ENCODE data around the gene MXRA5.
"Not testable (repeated sequence)": the region's sequence is repeated elsewhere in the genome, so short reads cannot be mapped to it uniquely, and the experiment has no call there.

Gene MXRA5

DNA sequence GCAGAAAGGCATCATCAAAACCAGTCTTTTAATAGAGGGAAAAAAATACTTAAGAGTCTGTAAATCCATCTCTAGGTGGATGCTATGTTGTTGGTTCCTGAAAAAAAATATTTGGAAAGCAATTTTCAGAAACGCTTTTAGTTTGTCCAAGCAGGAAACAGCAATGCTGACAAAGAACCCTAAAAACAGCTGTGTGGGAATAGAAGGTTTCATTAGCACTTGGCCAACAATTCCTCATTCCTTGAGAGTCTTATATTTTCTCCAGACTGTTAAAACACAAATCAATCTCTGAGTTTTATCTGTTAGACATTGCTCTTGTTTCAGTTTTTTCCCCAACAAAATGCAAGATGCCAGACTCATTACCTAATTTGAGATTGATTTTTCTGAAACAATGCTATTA lies 6.4 kb downstream of the MXRA5 start:
- DNase-seq (ENCODE audit: extremely low spot score, insufficient read length, low read depth) (no peak), FAIRE-seq (no peak)

DNA sequence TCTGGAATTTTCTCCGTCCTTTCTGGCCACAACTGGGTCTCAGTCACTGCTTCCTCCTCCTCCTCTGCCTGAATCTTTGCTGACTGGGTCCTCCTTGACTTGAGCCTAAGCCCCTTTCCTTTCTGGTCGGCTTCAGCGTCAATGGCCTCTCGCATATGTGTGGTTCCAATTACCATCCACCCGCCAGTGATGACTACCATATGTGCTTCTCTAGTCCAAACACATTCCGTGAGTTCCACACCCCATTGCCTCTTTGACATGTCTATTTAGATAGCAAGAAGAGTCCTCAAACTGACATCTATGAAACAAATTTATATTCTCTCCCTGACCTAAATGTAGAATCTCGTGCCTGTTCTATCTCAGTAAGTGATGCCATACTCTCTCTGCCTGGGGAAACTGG lies 19.8 kb downstream of the MXRA5 start:
- no peak for FAIRE-seq
- DNase-seq (ENCODE audit: extremely low spot score, insufficient read length, low read depth): no peak

DNA sequence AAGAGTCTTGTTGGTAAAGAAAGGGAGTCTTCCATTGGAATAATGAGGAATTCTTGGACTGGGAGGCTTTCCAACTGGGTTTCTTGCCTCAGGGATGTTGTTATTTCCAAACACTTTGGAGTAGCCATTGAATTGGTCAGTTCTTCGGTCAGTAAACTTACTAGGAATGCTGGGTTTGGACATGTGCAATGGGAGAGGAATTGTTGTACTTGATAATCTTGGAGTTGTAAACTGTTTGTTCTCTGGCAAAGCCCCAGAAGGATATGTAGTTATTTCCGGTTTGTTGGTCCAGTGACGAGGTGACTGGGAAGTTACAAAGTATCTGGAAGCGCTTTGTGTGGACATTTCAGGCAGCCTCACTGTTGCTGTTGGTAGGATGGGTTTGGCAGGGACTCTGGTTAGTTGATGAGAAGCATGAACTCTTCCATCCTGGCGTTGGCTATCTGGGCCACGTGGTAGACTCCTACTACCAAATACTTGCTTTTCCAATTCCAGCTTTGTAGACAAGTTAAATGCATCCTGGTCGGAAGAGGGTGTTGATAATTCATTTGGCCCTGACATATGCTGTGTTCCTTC lies 25.9 kb downstream of the MXRA5 start:
- FAIRE-seq (no peak), DNase-seq (ENCODE audit: extremely low spot score, insufficient read length, low read depth) (no peak)

DNA sequence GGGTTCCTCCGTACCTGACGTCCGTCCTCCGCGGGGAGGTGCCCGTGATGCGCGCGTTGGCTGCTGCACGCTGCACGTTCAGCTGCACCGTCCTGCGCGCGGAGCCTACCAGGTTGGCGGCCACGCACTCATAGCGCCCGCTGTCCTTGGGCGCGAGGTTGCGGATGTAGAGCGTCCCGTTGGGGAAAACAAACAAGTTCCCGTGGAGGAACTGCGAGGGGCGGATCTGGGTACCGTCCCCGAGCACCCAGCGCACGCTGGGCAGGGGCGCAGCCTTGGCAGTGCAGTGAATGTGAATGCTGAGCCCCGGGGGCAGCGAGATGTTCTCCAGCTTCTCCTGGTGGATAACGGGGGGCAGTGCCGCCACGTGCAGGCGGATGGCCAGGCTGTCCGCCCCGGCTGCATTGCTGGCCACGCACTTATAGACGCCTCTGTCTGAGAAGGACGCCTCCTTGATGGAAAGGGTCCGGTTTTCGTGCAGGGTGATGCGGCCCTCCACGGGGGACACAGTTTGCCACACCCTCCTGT lies 29.2 kb downstream of the MXRA5 start:
- DNase-seq (ENCODE audit: extremely low spot score, insufficient read length, low read depth) (no peak), FAIRE-seq (no peak)

DNA sequence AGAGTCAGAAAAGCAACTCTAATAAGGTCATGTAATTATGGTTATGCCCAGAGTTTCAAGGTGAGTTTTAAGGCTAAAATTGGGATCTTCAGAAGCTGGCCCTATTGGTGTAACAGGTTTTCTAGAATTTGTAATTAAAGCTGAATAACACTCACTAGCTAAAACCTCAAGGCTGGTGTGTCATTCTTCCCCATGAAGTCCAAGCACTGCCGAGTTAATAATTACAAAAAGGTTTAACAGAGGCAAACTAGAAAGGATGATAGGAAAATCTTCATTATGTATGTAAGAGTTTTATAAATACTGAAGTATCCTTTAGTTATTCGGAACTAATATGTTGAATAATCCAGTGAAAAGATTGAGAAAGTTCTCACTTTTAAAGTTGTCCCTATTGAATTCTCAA lies 34.3 kb downstream of the MXRA5 start:
- DNase-seq (ENCODE audit: extremely low spot score, insufficient read length, low read depth) (no peak), FAIRE-seq (no peak)

DNA sequence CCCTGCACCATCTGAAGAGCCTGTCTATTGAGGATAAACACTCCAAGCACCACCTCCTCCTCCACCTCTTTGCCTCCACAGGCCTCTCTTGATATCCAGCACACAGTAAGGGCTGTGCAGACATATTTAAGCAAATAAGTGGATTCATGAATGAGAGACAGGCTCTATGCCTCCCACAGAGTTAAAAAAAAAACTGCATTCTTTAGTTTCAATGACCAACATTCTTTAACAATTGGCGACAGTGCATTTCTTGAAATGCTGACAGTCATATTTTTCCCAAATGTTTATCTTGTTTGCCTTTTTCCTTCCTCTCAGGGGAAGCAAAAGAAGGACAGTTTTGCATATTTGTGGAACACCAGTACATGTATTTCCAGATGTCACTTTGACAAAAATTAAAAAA lies 38.6 kb downstream of the MXRA5 start:
- FAIRE-seq: no peak
- DNase-seq (ENCODE audit: extremely low spot score, insufficient read length, low read depth): no peak

DNA sequence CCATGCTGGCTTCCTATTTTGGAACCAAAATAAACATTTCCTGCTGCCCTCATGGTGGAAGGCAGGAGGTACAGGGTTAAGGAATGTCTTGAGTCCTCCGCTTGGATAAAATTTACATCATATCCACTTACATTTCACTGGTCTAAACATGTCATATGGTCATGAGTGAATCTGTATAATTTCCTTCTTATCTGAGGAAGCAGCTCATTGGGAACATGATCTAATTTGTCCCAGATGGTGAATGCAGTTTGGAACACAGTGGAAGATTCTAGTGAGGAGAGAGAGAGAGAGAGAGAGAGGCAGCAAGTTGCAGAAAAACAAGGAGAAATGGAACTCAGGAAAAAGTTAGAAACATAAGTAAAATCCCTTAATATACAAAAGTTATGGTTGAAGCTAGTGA lies 46.8 kb downstream of the MXRA5 start:
- no peak for FAIRE-seq

DNA sequence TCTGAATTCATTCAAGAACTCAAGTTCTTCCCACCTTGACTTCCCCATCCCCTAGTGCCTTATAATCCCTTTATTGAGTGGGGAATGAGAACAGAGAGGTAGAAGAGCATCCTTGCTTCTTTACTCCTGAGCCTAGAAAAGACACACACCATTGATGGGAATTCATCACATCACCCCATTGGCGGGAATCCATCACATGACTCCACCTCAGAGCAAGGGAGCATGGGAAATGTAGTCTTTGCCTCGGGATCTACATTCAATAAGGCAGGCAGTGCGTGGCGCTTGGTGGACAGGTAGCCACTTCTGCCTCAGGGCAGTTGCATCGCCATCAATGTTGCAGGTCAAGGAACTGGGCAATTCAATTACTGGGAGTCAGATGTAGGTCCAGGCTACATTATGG lies 50.7 kb downstream of the MXRA5 start:
- DNase-seq (ENCODE audit: extremely low spot score, insufficient read length, low read depth) (no peak), FAIRE-seq (no peak)

More for the DNA sequence above, 46.8 kb downstream of the MXRA5 start:
- DNase-seq (ENCODE audit: extremely low spot score, insufficient read length, low read depth): no peak

DNA sequence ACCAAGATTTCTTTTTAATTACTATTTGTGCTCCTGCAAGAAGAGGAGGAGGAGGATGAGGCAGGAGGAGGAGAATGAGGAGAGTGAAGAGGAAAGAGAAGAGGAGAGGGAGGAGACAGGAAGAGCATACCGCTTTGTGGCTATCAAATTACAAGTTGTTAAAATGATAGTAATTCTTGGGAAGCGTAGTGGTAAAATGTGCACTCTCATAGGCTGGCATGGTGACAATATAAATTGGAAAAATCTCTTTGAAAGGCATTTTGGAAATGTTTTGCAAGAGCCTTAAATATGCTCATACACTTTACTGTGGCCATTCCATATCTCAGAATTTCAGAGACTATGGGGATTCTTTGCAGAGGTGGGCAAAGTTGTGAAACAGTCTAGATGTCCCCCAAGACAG lies 53.2 kb downstream of the MXRA5 start:
- no peak for FAIRE-seq
- no peak for DNase-seq (ENCODE audit: extremely low spot score, insufficient read length, low read depth)

DNA sequence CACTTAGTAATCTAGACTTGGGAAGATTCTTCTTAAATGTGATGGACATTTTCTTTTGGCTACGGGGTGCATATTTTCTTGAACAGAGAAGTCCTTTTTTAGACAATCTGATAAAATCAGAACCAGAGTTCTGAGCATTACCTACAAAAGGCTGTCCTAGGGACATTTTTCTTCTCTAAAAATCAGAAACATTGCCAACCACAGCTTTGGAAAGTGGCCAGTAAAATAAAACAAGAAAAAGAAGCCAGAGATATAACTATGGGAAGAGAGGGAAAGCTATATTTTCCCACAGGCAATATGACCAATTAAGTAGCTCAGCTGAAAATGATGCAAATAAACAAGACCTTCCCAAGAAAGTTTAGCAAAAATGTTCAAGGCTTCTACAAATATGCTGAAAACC lies 55.9 kb downstream of the MXRA5 start:
- FAIRE-seq: no peak

DNA sequence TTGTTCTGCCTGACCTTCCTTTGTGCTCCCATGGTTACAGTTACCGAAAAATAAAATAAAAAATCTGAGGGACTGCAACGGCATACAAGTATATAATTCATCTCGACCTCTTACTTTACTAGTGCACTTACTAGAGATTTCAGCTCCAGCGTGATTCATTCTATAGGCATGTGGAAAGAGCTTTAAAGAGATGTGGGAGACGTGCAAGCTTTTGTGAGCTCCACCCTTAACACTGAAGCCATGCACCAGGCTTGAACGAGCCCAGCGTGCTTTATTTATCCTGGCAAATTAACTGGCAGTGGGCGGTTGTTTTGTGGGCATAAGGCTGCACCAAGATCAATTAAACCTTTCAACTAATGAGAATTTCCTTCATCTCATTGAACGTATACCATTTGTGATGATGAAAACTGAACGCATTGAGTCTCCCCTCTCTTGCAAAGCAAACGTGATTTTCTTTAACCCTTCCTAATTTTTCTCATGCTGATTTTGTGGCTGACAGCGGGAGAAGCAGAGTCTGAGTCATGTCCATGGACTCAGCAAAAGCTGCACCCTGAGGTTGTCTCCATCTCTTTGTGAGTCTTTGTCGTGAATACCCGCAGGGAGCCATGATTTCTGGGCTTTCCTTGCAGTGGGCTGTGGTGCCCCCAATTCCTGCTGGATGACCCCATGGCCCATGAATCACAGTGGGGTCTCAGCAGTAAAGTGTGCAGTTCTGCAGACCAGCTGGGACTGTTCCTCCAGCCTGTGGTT lies 60.1 kb downstream of the MXRA5 start:
- FAIRE-seq (no peak), DNase-seq (ENCODE audit: extremely low spot score, insufficient read length, low read depth) (no peak)

More for the DNA sequence above, 55.9 kb downstream of the MXRA5 start:
- DNase-seq (ENCODE audit: extremely low spot score, insufficient read length, low read depth): no peak

DNA sequence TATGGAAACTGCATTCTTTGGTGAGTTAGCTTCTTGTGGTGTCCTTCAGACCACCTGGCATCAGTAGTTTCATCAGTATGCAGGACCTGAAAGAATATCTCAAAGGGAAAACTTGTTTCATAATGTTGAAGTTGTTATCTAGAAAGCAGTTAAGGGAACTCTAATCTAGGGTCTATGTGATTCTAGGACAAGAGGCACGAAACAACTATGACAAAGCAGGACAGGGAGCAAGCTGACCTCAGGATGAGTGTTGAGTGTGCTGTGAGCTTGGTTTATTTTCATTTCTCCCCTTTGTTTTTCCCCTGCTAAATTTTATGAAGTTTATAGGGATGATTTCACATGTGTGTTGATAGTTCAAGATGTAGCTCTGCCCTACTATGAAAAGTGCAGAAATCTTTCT lies 65.7 kb downstream of the MXRA5 start:
- FAIRE-seq (no peak), DNase-seq (ENCODE audit: extremely low spot score, insufficient read length, low read depth) (no peak)

DNA sequence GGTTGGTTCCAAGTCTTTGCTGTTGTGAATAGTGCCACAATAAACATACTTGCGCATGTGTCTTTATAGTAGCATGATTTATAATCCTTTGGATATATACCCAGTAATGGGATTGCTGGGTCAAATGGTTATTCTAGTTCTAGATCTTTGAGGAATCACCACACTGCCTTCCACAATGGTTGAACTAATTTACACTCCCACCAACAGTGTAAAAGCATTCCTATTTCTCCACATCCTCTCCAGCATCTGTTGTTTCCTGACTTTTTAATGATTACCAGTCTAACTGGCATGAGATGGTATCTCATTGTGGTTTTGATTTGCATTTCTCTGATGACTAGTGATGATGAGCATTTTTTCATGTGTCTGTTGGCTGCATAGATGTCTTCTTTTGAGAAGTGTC lies 72.8 kb downstream of the MXRA5 start:
- not testable (repeated sequence) for FAIRE-seq; DNase-seq (ENCODE audit: extremely low spot score, insufficient read length, low read depth)

DNA sequence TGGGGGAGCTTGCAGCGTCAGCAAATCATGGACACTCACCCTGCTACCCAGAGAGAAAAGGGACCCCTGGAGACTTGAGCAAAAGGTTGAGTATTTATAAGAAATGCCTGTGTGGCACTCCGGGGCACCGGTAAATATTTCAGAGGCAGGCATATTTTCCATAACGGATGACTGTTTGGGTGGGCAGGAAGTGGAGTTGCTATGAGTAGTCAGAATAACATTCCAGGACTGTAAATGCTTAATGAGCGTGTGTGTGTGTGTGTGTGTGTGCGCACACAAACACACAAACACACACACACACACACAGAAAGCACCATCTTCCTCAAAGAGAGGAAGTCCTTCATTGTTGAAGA lies 74.6 kb downstream of the MXRA5 start:
- FAIRE-seq (no peak), DNase-seq (ENCODE audit: extremely low spot score, insufficient read length, low read depth) (no peak)

DNA sequence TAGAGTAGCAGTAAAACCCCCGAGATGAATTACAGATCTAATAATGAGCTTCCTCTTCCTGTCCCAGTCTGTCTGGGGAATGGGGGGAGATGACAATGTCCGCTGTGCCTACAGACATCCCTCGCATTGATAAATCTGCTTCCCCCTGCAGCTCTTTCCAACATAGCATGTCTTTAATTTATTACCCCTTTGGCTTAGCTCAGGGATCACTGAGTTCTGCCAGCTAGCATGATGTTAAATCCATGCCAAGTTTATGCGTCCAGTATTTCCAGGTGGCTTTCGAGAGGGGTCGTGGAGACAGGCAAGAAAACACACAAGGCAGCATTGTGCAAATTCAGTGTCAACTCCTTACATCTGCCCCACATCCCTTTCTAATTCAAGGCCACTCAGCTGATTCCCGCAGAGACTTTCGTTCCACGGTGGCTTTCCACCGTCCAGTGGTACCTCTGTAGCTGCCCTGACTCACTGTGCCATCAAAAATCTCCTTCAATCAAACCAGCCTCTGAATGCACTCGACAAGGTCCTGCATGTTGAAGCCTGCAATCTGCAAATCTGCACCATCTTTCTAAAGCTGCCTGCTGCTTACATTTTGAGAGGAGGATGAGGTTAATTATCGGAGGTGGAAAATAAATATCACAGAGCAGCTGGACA lies 75.1 kb downstream of the MXRA5 start:
- FAIRE-seq (no peak), DNase-seq (ENCODE audit: extremely low spot score, insufficient read length, low read depth) (no peak)

DNA sequence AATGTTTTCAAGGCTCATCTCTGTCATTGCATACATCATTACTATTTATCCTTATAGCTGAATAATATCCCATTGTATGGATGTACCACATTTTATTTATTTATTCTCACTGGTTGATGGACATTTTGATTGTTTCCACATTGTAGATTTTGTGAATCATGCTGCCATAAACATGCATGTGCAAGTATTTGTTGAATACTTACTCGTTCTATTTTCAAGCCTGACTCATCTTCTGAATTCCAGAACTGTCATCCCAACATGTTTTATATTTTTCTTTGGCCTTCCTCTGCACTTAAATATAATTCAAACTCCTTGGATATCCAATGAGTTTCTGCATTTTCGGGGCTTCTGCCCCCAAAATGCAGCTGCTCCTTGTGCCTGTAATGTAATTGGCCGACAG lies 77.6 kb downstream of the MXRA5 start:
- DNase-seq (ENCODE audit: extremely low spot score, insufficient read length, low read depth) (no peak), FAIRE-seq (no peak)

DNA sequence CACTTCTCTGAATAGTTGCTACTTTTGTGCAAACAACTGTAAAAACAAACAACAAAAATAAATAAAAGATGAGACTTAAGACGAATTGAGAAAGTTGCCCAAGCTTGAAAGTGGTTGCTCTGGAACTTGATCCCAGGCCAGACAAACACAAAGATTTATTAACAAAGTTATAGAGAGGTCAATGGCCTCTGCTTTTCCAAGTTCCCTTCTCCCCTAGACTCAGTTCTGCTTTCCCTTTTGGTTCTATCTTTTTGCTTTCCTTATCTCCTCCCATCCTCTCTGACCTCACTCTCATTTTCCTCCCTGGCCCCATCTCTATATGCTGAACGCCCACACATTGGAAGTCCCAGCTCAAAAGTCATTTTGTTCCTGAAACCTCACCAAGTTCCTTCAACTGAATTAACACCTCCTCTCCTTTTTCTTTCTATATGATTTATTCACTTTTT lies 82.7 kb downstream of the MXRA5 start:
- no peak for DNase-seq (ENCODE audit: extremely low spot score, insufficient read length, low read depth)

DNA sequence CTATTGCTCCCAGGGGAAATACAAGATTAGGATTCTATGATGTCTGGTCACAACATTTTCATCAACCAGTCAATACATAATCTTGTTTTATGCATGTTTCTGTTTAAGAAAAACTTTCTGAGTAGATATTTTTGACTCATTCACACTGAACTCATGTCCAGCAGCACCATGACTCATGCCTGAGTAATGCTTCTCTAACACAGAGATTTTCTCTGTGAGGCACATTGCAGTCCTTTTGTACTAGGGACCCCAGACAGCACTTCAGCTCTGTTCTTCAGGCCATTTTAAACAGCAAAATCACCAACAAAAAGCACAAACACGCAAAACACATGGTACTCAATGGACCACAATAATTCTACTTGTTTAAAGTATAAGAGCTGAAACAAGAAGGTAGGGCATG lies 83.6 kb downstream of the MXRA5 start:
- no peak for FAIRE-seq
- DNase-seq (ENCODE audit: extremely low spot score, insufficient read length, low read depth): no peak

More for the DNA sequence above, 82.7 kb downstream of the MXRA5 start:
- FAIRE-seq: no peak
